Measurements from ENCODE around the gene ASPA.

Gene ASPA

DNA sequence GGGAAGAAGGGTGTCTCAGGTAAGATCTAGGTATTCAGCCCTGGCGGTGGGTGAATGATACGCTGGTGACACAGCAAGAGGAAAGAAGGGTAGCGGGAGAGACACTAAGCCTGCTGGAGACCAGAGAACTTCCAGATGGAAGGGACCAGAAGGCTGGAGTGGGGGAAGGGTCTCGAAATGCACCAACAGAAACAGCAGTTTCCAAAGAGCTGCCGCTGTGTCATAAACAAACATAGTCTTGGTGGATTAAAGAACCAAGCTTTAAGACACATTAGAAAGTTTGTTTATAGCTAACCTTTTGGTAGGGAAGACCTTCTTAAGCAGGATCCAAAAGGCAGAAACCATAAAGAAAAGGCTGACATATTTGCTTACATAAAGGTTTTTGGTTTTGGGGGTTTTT lies 60.9 kb downstream of the ASPA start:
- H3K27ac ChIP-seq (ENCODE audit: poor library complexity, severe bottlenecking), result no peak overlapping the region
- DNase-seq (ENCODE audit: low spot score) (no peak), ATAC-seq (ENCODE audit: low read depth) (no peak)
- H3K4me1 ChIP-seq (ENCODE audit: insufficient read depth, poor library complexity, severe bottlenecking), result no peaks in the 10 kb centered on the region
- H3K27me3 ChIP-seq (ENCODE audit: insufficient read depth, poor library complexity, severe bottlenecking), result no peaks in the 10 kb centered on the region
- H3K9me3 ChIP-seq (ENCODE audit: severe bottlenecking), result no peaks in the 10 kb centered on the region
- no peaks in the 10 kb centered on the region for H3K36me3 ChIP-seq (ENCODE audit: low read depth)
- no peak overlapping the region for H3K4me3 ChIP-seq (ENCODE audit: severe bottlenecking)
- TF ChIP-seq CTCF (IDR thresholded peaks at IDR 0.05; ENCODE audit: poor library complexity, severe bottlenecking), result no peak

- H3K27me3 ChIP-seq (ENCODE audit: insufficient read depth, poor library complexity, severe bottlenecking), result no peaks in the 10 kb centered on the region
- no peak overlapping the region for H3K27ac ChIP-seq (ENCODE audit: poor library complexity, severe bottlenecking)
- H3K4me1 ChIP-seq (ENCODE audit: insufficient read depth, poor library complexity, severe bottlenecking), result no peaks in the 10 kb centered on the region
- no peak for TF ChIP-seq CTCF (IDR thresholded peaks at IDR 0.05; ENCODE audit: poor library complexity, severe bottlenecking)
- H3K9me3 ChIP-seq (ENCODE audit: severe bottlenecking), result no peaks in the 10 kb centered on the region
- DNase-seq (ENCODE audit: low spot score), result no peak
- H3K4me3 ChIP-seq (ENCODE audit: severe bottlenecking), result no peak overlapping the region
- ATAC-seq (ENCODE audit: low read depth), result no peak
- H3K36me3 ChIP-seq (ENCODE audit: low read depth), result no peaks in the 10 kb centered on the region
Measured at GRCh38 chr17:3539881-3540540, 64.2 kb downstream of the ASPA start.

DNA sequence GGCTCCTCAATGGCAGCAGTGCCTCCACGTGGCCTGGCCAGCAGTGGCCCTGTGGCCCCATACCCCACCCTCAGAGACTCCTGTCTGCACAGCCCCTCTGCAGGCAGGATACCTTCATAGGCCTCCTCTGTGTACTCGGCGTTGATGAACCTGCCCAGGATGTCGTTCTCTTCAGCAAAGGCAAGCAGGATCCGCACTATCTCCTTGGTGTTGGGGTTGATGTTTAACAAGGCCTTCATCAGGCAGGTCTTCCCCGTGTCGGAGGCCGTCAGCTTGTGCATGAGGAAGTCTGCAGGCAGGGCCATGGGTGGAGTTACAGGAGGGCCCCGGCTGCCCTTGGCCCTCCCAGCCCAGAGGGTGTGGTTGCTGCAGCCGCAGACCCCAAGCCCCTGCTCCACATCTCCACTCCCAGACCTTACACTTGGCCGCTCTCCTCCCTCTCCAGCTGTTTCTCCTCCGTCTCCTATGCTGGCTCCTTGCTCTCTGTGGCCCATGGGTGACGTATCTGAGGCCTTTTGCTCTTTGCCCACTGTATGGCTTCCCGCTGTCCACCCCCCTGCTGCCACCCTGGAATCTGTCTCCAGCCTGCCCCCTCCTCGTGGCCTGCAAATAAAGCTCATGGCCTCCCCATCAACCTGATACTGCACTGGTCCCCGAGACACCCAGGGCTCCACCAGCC lies 66.8 kb downstream of the ASPA start:
- Histone ChIP-seq H3K27ac (ENCODE audit: poor library complexity, severe bottlenecking) (no peak overlapping the region), H3K4me1 (ENCODE audit: insufficient read depth, poor library complexity, severe bottlenecking) (no peaks in the 10 kb centered on the region), H3K36me3 (ENCODE audit: low read depth) (no peaks in the 10 kb centered on the region), H3K27me3 (ENCODE audit: insufficient read depth, poor library complexity, severe bottlenecking) (no peaks in the 10 kb centered on the region), H3K9me3 (ENCODE audit: severe bottlenecking) (no peaks in the 10 kb centered on the region), H3K4me3 (ENCODE audit: severe bottlenecking) (no peak overlapping the region)
- no peak for ATAC-seq (ENCODE audit: low read depth)
- TF ChIP-seq CTCF (IDR thresholded peaks at IDR 0.05; ENCODE audit: poor library complexity, severe bottlenecking), result no peak
- no peak for DNase-seq (ENCODE audit: low spot score)

- Histone ChIP-seq H3K36me3 (ENCODE audit: low read depth) (no peaks in the 10 kb centered on the region), H3K4me1 (ENCODE audit: insufficient read depth, poor library complexity, severe bottlenecking) (no peaks in the 10 kb centered on the region), H3K4me3 (ENCODE audit: severe bottlenecking) (no peak overlapping the region), H3K27me3 (ENCODE audit: insufficient read depth, poor library complexity, severe bottlenecking) (no peaks in the 10 kb centered on the region), H3K9me3 (ENCODE audit: severe bottlenecking) (no peaks in the 10 kb centered on the region), H3K27ac (ENCODE audit: poor library complexity, severe bottlenecking) (no peak overlapping the region)
- DNase-seq (ENCODE audit: low spot score), result no peak
- no peak for ATAC-seq (ENCODE audit: low read depth)
- TF ChIP-seq CTCF (IDR thresholded peaks at IDR 0.05; ENCODE audit: poor library complexity, severe bottlenecking), result no peak
Measured at GRCh38 chr17:3543453-3543852, 67.7 kb downstream of the ASPA start.

DNA sequence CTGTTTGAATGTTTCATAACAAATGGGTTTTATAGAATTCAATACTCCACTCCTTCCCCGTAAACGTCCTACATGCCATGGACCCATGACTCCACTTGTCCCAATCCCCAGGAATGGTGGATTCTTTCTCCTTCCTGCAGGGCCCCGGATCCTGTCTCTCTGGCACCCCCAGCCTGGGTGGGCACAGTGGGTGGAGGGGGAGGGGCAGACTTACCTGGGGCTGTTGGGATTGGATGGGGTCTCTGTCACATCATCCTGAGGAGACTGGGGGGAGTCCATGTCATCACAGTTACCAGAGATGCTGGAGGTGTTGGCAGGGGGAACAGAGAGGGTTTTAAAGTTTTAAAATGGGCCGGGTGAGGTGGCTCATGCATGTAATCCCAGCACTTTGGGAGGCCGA lies 68.6 kb downstream of the ASPA start:
- Histone ChIP-seq H3K4me3 (ENCODE audit: severe bottlenecking) (no peak overlapping the region), H3K4me1 (ENCODE audit: insufficient read depth, poor library complexity, severe bottlenecking) (no peaks in the 10 kb centered on the region), H3K27me3 (ENCODE audit: insufficient read depth, poor library complexity, severe bottlenecking) (no peaks in the 10 kb centered on the region), H3K36me3 (ENCODE audit: low read depth) (no peaks in the 10 kb centered on the region), H3K27ac (ENCODE audit: poor library complexity, severe bottlenecking) (no peak overlapping the region), H3K9me3 (ENCODE audit: severe bottlenecking) (no peaks in the 10 kb centered on the region)
- ATAC-seq (ENCODE audit: low read depth) (no peak), DNase-seq (ENCODE audit: low spot score) (no peak)
- TF ChIP-seq CTCF (IDR thresholded peaks at IDR 0.05; ENCODE audit: poor library complexity, severe bottlenecking), result no peak

Measured in RWPE2 (cell line).